Skeletal muscle satellite cell (primary cell): Measurements from ENCODE around the gene EPHA8.

Source experiments
- H3K27me3 ChIP-seq: 2 replicates; pipeline ENCODE4 v1.7.0; 2013; ENCODE audit warnings: low read length; ENCODE audit not compliant: control insufficient read depth, insufficient read depth
- H3K36me3 ChIP-seq: 2 replicates; pipeline ENCODE4 v1.7.0; 2013; ENCODE audit warnings: mild to moderate bottlenecking, control low read depth, low read length; ENCODE audit not compliant: insufficient read depth
- H3K4me1 ChIP-seq: 2 replicates; pipeline ENCODE4 v1.7.0; 2013; ENCODE audit warnings: low read length; ENCODE audit not compliant: control insufficient read depth, insufficient read depth
- H3K4me2 ChIP-seq: 2 replicates; pipeline ENCODE4 v1.7.0; 2013; ENCODE audit warnings: mild to moderate bottlenecking, low read length
- H3K4me3 ChIP-seq: 2 replicates; pipeline ENCODE4 v1.7.0; 2013; ENCODE audit warnings: low read length
- H3K9ac ChIP-seq: 2 replicates; pipeline ENCODE4 v1.7.0; 2013; ENCODE audit warnings: mild to moderate bottlenecking, low read depth, low read length, moderate library complexity
- H3K9me3 ChIP-seq: replicated peaks from 2 replicates; pipeline ENCODE4 v1.7.0; 2013; ENCODE audit warnings: mild to moderate bottlenecking, control low read depth, low read length

EPHA8 gene

GRCh38 chr1:22537441-22538139 is 25.7 kb upstream of the EPHA8 start:
- no peaks in the 10 kb centered on the region for H3K36me3 ChIP-seq
- H3K4me1 ChIP-seq, result no peaks in the 10 kb centered on the region
- no peak overlapping the region for H3K9ac ChIP-seq
- H3K4me2 ChIP-seq, result no peak overlapping the region
- H3K9me3 ChIP-seq, result no peaks in the 10 kb centered on the region
- no peaks in the 10 kb centered on the region for H3K27me3 ChIP-seq
- H3K4me3 ChIP-seq, result no peak overlapping the region

GRCh38 chr1:22539510-22540118 is 23.7 kb upstream of the EPHA8 start:
- Histone ChIP-seq H3K9ac (no peak overlapping the region), H3K4me1 (no peaks in the 10 kb centered on the region), H3K27me3 (peaks cover 8% of the 10 kb centered on the region), H3K4me3 (no peak overlapping the region), H3K4me2 (no peak overlapping the region), H3K36me3 (no peaks in the 10 kb centered on the region), H3K9me3 (no peaks in the 10 kb centered on the region)

- Histone ChIP-seq H3K27me3 (peaks cover 16% of the 10 kb centered on the region), H3K36me3 (no peaks in the 10 kb centered on the region), H3K4me1 (no peaks in the 10 kb centered on the region), H3K9me3 (no peaks in the 10 kb centered on the region), H3K4me3 (no peak overlapping the region), H3K4me2 (no peak overlapping the region), H3K9ac (no peak overlapping the region)
Measured at GRCh38 chr1:22540337-22540736, 23.0 kb upstream of the EPHA8 start.

- H3K4me1 ChIP-seq, result no peaks in the 10 kb centered on the region
- H3K4me2 ChIP-seq, result no peak overlapping the region
- no peaks in the 10 kb centered on the region for H3K36me3 ChIP-seq
- H3K4me3 ChIP-seq, result no peak overlapping the region
- no peaks in the 10 kb centered on the region for H3K9me3 ChIP-seq
- no peak overlapping the region for H3K9ac ChIP-seq
- peaks cover 39% of the 10 kb centered on the region for H3K27me3 ChIP-seq
Measured at GRCh38 chr1:22542886-22543285, 20.4 kb upstream of the EPHA8 start.

GRCh38 chr1:22543679-22544078 is 19.6 kb upstream of the EPHA8 start:
- Histone ChIP-seq H3K4me3 (no peak overlapping the region), H3K9ac (no peak overlapping the region), H3K9me3 (no peaks in the 10 kb centered on the region)

GRCh38 chr1:22544606-22545005 is 18.7 kb upstream of the EPHA8 start:
- Histone ChIP-seq H3K9me3 (no peaks in the 10 kb centered on the region), H3K4me1 (no peaks in the 10 kb centered on the region), H3K36me3 (no peaks in the 10 kb centered on the region), H3K27me3 (peaks cover 44% of the 10 kb centered on the region), H3K4me3 (no peak overlapping the region), H3K4me2 (no peak overlapping the region), H3K9ac (no peak overlapping the region)

More at GRCh38 chr1:22543679-22544078, 19.6 kb upstream of the EPHA8 start:
- Histone ChIP-seq H3K27me3 (peaks cover 44% of the 10 kb centered on the region), H3K4me2 (no peak overlapping the region), H3K36me3 (no peaks in the 10 kb centered on the region), H3K4me1 (no peaks in the 10 kb centered on the region)

- no peaks in the 10 kb centered on the region for H3K36me3 ChIP-seq
- no peak overlapping the region for H3K9ac ChIP-seq
- H3K4me1 ChIP-seq, result no peaks in the 10 kb centered on the region
- no peak overlapping the region for H3K4me3 ChIP-seq
- no peaks in the 10 kb centered on the region for H3K9me3 ChIP-seq
- H3K27me3 ChIP-seq, result peaks cover 45% of the 10 kb centered on the region
- H3K4me2 ChIP-seq, result no peak overlapping the region
Measured at GRCh38 chr1:22545141-22545540, 18.1 kb upstream of the EPHA8 start.

- no peaks in the 10 kb centered on the region for H3K9me3 ChIP-seq
- H3K4me3 ChIP-seq, result no peak overlapping the region
- no peak overlapping the region for H3K9ac ChIP-seq
- peaks cover 66% of the 10 kb centered on the region for H3K27me3 ChIP-seq
- H3K4me2 ChIP-seq, result no peak overlapping the region
- H3K36me3 ChIP-seq, result no peaks in the 10 kb centered on the region
- H3K4me1 ChIP-seq, result no peaks in the 10 kb centered on the region
Measured at GRCh38 chr1:22547186-22547817, 16.0 kb upstream of the EPHA8 start.

GRCh38 chr1:22547818-22548462 is 15.3 kb upstream of the EPHA8 start:
- Histone ChIP-seq H3K4me3 (no peak overlapping the region), H3K4me2 (no peak overlapping the region), H3K4me1 (no peaks in the 10 kb centered on the region), H3K27me3 (peaks cover 72% of the 10 kb centered on the region), H3K36me3 (no peaks in the 10 kb centered on the region), H3K9me3 (no peaks in the 10 kb centered on the region), H3K9ac (no peak overlapping the region)

- Histone ChIP-seq H3K9me3 (no peaks in the 10 kb centered on the region), H3K4me1 (no peaks in the 10 kb centered on the region), H3K9ac (no peak overlapping the region), H3K4me3 (no peak overlapping the region), H3K27me3 (peaks cover 79% of the 10 kb centered on the region), H3K36me3 (no peaks in the 10 kb centered on the region), H3K4me2 (no peak overlapping the region)
Measured at GRCh38 chr1:22550021-22550420, 13.3 kb upstream of the EPHA8 start.

GRCh38 chr1:22551591-22551990 is 11.7 kb upstream of the EPHA8 start:
- no peak overlapping the region for H3K4me3 ChIP-seq
- no peaks in the 10 kb centered on the region for H3K4me1 ChIP-seq
- no peak overlapping the region for H3K4me2 ChIP-seq
- no peaks in the 10 kb centered on the region for H3K9me3 ChIP-seq
- peaks cover 80% of the 10 kb centered on the region for H3K27me3 ChIP-seq
- no peak overlapping the region for H3K9ac ChIP-seq
- H3K36me3 ChIP-seq, result no peaks in the 10 kb centered on the region
